ENCODE data around the gene LRRC46.

- TF ChIP-seq, protein P1, sequence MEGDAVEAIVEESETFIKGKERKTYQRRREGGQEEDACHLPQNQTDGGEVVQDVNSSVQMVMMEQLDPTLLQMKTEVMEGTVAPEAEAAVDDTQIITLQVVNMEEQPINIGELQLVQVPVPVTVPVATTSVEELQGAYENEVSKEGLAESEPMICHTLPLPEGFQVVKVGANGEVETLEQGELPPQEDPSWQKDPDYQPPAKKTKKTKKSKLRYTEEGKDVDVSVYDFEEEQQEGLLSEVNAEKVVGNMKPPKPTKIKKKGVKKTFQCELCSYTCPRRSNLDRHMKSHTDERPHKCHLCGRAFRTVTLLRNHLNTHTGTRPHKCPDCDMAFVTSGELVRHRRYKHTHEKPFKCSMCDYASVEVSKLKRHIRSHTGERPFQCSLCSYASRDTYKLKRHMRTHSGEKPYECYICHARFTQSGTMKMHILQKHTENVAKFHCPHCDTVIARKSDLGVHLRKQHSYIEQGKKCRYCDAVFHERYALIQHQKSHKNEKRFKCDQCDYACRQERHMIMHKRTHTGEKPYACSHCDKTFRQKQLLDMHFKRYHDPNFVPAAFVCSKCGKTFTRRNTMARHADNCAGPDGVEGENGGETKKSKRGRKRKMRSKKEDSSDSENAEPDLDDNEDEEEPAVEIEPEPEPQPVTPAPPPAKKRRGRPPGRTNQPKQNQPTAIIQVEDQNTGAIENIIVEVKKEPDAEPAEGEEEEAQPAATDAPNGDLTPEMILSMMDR (IDR thresholded peaks at IDR 0.05), result no peak
- no peak for TF ChIP-seq POLR2A (IDR thresholded peaks at IDR 0.05)
Observed at GRCh38 chr17:47845716-47846075, 14.2 kb downstream of the LRRC46 start.

All from thyroid gland (tissue), 4 donors.